SK-N-MC (cell line): ENCODE data around the gene CLNK.

Experiments used
- EZH2 ChIP-seq: fragments of 200-600 bp; sonication (generic); IDR thresholded peaks from one replicate; pipeline ENCODE4 v1.6.1; 2017; ENCODE audit warnings: antibody characterized with exemption
- POLR2AphosphoS5 ChIP-seq: IDR thresholded peaks from 2 replicates; pipeline ENCODE4 v1.6.1; 2012; ENCODE audit warnings: mild to moderate bottlenecking, low read depth, low read length, borderline replicate concordance

DNA sequence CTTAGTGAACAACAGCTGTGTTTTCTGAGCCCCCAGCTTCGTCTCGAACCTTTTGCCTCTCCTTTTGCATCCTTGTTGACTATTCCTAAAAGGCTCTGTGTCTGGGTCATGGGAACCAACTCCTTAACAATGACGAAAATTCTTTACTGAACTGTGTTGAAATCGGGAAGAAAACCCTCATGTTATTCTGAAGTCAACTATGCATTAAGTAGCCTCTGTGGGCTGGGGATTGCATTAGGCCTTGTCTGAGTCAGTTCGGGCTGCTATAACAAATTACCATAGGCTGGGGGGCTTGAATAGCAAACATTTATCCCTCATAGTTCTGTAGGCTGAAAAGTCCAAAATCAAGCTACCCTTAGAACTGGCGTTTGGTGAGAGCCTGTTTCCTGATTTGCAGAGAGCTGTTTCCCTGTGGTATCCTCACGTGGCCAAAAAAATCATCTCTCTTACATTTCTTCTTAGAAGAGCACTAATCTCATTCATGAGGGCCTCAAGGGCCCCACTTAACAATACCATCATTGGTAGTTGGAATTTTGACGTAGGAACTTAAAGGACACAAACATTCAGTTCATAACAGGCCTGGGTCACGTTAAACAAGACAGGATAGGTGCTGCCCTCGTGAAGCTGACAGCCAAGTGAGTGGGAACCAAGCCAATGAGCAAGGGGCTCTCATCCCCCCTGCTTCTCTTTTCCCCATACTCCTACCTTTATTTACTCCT, 75.9 kb downstream of the CLNK start:
- TF ChIP-seq EZH2 (no peak), POLR2AphosphoS5 (no peak)
